ENCODE results near the gene PROK1.

PROK1 gene

GRCh38 chr1:110490791-110491451 is 40.0 kb downstream of the PROK1 start:
- no peak for DNase-seq
- Histone ChIP-seq H3K4me1 (ENCODE audit: insufficient read depth, low read length) (no peaks in the 10 kb centered on the region), H3K9me3 (ENCODE audit: insufficient read depth, low read length, severe bottlenecking) (no peaks in the 10 kb centered on the region), H3K4me2 (ENCODE audit: insufficient read depth, low read length) (no peak overlapping the region), H3K79me2 (ENCODE audit: insufficient read depth, low read length) (no peaks in the 10 kb centered on the region), H3K36me3 (ENCODE audit: insufficient read depth, low read length) (no peaks in the 10 kb centered on the region), H3K27ac (ENCODE audit: low read length) (no peak overlapping the region), H4K20me1 (ENCODE audit: insufficient read depth, low read length) (no peaks in the 10 kb centered on the region), H3K9ac (ENCODE audit: low read depth, low read length) (no peak overlapping the region), H3K27me3 (ENCODE audit: insufficient read depth, low read length, poor library complexity) (no peaks in the 10 kb centered on the region), H2AFZ (ENCODE audit: low read depth, low read length) (no peak overlapping the region), H3K4me3 (ENCODE audit: low read depth in 1 of 2, low read length in 2 of 2) (no peak overlapping the region)
- TF ChIP-seq EZH2 (IDR thresholded peaks at IDR 0.05; ENCODE audit: borderline replicate concordance, low read depth, low read length, severe bottlenecking) (no peak), CTCF (IDR thresholded peaks at IDR 0.05; ENCODE audit: borderline replicate concordance, extremely low read depth, low read length, poor library complexity, severe bottlenecking) (no peak)
- no peak for ATAC-seq (ENCODE audit: insufficient read depth, low read depth)

- no peaks in the 10 kb centered on the region for H4K20me1 ChIP-seq (ENCODE audit: insufficient read depth, low read length)
- H3K4me3 ChIP-seq (ENCODE audit: low read depth in 1 of 2, low read length in 2 of 2): no peak overlapping the region
- no peak for ATAC-seq (ENCODE audit: insufficient read depth, low read depth)
- H3K4me1 ChIP-seq (ENCODE audit: insufficient read depth, low read length): no peaks in the 10 kb centered on the region
- TF ChIP-seq EZH2 (IDR thresholded peaks at IDR 0.05; ENCODE audit: borderline replicate concordance, low read depth, low read length, severe bottlenecking) (no peak), CTCF (IDR thresholded peaks at IDR 0.05; ENCODE audit: borderline replicate concordance, extremely low read depth, low read length, poor library complexity, severe bottlenecking) (no peak)
- H2AFZ ChIP-seq (ENCODE audit: low read depth, low read length): no peak overlapping the region
- no peaks in the 10 kb centered on the region for H3K27me3 ChIP-seq (ENCODE audit: insufficient read depth, low read length, poor library complexity)
- DNase-seq: no peak
- no peak overlapping the region for H3K4me2 ChIP-seq (ENCODE audit: insufficient read depth, low read length)
- no peaks in the 10 kb centered on the region for H3K9me3 ChIP-seq (ENCODE audit: insufficient read depth, low read length, severe bottlenecking)
- H3K27ac ChIP-seq (ENCODE audit: low read length): no peak overlapping the region
- no peaks in the 10 kb centered on the region for H3K36me3 ChIP-seq (ENCODE audit: insufficient read depth, low read length)
- H3K79me2 ChIP-seq (ENCODE audit: insufficient read depth, low read length): no peaks in the 10 kb centered on the region
- no peak overlapping the region for H3K9ac ChIP-seq (ENCODE audit: low read depth, low read length)
Measured at GRCh38 chr1:110492573-110492972, 41.6 kb downstream of the PROK1 start.

- Histone ChIP-seq H4K20me1 (ENCODE audit: insufficient read depth, low read length) (no peaks in the 10 kb centered on the region), H2AFZ (ENCODE audit: low read depth, low read length) (no peak overlapping the region), H3K9ac (ENCODE audit: low read depth, low read length) (no peak overlapping the region), H3K27me3 (ENCODE audit: insufficient read depth, low read length, poor library complexity) (no peaks in the 10 kb centered on the region), H3K9me3 (ENCODE audit: insufficient read depth, low read length, severe bottlenecking) (no peaks in the 10 kb centered on the region), H3K4me1 (ENCODE audit: insufficient read depth, low read length) (no peaks in the 10 kb centered on the region), H3K36me3 (ENCODE audit: insufficient read depth, low read length) (no peaks in the 10 kb centered on the region), H3K79me2 (ENCODE audit: insufficient read depth, low read length) (no peaks in the 10 kb centered on the region), H3K4me3 (ENCODE audit: low read depth in 1 of 2, low read length in 2 of 2) (no peak overlapping the region), H3K4me2 (ENCODE audit: insufficient read depth, low read length) (no peak overlapping the region), H3K27ac (ENCODE audit: low read length) (no peak overlapping the region)
- no peak for DNase-seq
- TF ChIP-seq EZH2 (IDR thresholded peaks at IDR 0.05; ENCODE audit: borderline replicate concordance, low read depth, low read length, severe bottlenecking) (no peak), CTCF (IDR thresholded peaks at IDR 0.05; ENCODE audit: borderline replicate concordance, extremely low read depth, low read length, poor library complexity, severe bottlenecking) (no peak)
- ATAC-seq (ENCODE audit: insufficient read depth, low read depth): no peak
Measured at GRCh38 chr1:110493059-110493699, 42.2 kb downstream of the PROK1 start.
